ENCODE data around the gene ARHGAP25.

GRCh38 chr2:68755071-68755470, 20.5 kb downstream of the ARHGAP25 start:
- TF ChIP-seq CTCF (optimal IDR thresholded peaks at IDR 0.05 in 1 of 3, IDR thresholded peaks at IDR 0.05 in 1 of 3, conservative IDR thresholded peaks at IDR 0.05 in 1 of 3; ENCODE audit: extremely low read depth in 1 of 3, insufficient read depth in 2 of 3, low read length in 3 of 3), result no peak
- TF ChIP-seq EZH2 (IDR thresholded peaks at IDR 0.05; ENCODE audit: low read length), result no peak

All from keratinocyte (primary cell).